Hematopoietic multipotent progenitor cell treated with erythropoietin and hydrocortisone succinate and interleukin-3 and kit ligand, for 4 days (in vitro differentiated cells): Measurements from ENCODE around the gene KLRC4.

ENCODE experiments used
- DNase-seq: peaks from one replicate; pipeline ENCODE4 v3.0.0-alpha.2; 2015

KLRC4 gene

GRCh38 chr12:10366875-10367274 is 42.7 kb downstream of the KLRC4 start:
- DNase-seq = peak; percentile 79

GRCh38 chr12:10365696-10366405 is 43.7 kb downstream of the KLRC4 start:
- DNase-seq = peak; percentile 56

- peak; percentile 92 for DNase-seq
Measured at GRCh38 chr12:10364815-10365622, 44.5 kb downstream of the KLRC4 start.

GRCh38 chr12:10363914-10364814 is 45.4 kb downstream of the KLRC4 start:
- peak; percentile 68 for DNase-seq

GRCh38 chr12:10363658-10363913 is 46.0 kb downstream of the KLRC4 start:
- DNase-seq = no peak

GRCh38 chr12:10362828-10363657 is 46.5 kb downstream of the KLRC4 start:
- peak; percentile 87 for DNase-seq

GRCh38 chr12:10362325-10362724 is 47.2 kb downstream of the KLRC4 start:
- peak; percentile 30 for DNase-seq

GRCh38 chr12:10361622-10362021 is 47.9 kb downstream of the KLRC4 start:
- no peak for DNase-seq

- DNase-seq = peak; percentile 41
Measured at GRCh38 chr12:10361084-10361483, 48.5 kb downstream of the KLRC4 start.

- no peak for DNase-seq
Measured at GRCh38 chr12:10358969-10359368, 50.6 kb downstream of the KLRC4 start.

GRCh38 chr12:10358131-10358530 is 51.4 kb downstream of the KLRC4 start:
- no peak for DNase-seq
